Activated B cell treated with CpG ODN at 0.5 μM for 24 hours (primary cell): ENCODE measurements around the gene EYA3. TPM values are rescaled to one million over a fixed set of nuclear protein-coding genes. Genes with fewer than 3 reads are reported as not detected.

Source experiments
- ATAC-seq: fragments of 200-7000 bp; cut with Tn5 transposase; one replicate; pipeline ENCODE4 v1.10.0; 2021; ENCODE audit warnings: low read depth, mild to moderate bottlenecking, moderate library complexity
- CTCF ChIA-PET: fragments of 350-600 bp; sonication (Branson Sonifier 250); formaldehyde crosslinking; loops from one replicate; lab custom pipeline; 2021; ENCODE audit warnings: antibody characterized with exemption; lab: Charles Lee
- POLR2A ChIA-PET: fragments of 350-600 bp; sonication (Branson Sonifier 250); formaldehyde crosslinking; loops from one replicate; lab custom pipeline; 2021; ENCODE audit warnings: antibody characterized with exemption; lab: Charles Lee
- DNase-seq: peaks from one replicate; pipeline ENCODE4 v3.0.0; 2022
- H3K27ac Mint-ChIP-seq: one replicate; pipeline ENCODE4 v1.8.0; 2020; ENCODE audit warnings: mixed read lengths
- H3K27me3 Mint-ChIP-seq: one replicate; pipeline ENCODE4 v1.8.0; 2021; ENCODE audit warnings: mixed read lengths
- H3K36me3 Mint-ChIP-seq: one replicate; pipeline ENCODE4 v1.8.0; 2021; ENCODE audit warnings: low read depth, mixed read lengths
- H3K4me1 Mint-ChIP-seq: one replicate; pipeline ENCODE4 v1.8.0; 2021; ENCODE audit warnings: mixed read lengths
- H3K4me3 Mint-ChIP-seq: one replicate; pipeline ENCODE4 v1.8.0; 2020; ENCODE audit warnings: mild to moderate bottlenecking, mixed read lengths
- H3K9me3 Mint-ChIP-seq: one replicate; pipeline ENCODE4 v1.8.0; 2020; ENCODE audit warnings: mixed read lengths
- CTCF ChIP-seq: fragments of 200-600 bp; IDR thresholded peaks from one replicate; pipeline ENCODE4 v1.8.0; 2022; ENCODE audit warnings: antibody characterized with exemption, mild to moderate bottlenecking
- intact Hi-C: fragments of 100-400 bp; cut with micrococcal nuclease; formaldehyde crosslinking; loops from one replicate; pipeline ENCODE4 v1.15.1; 2024
- total RNA-seq: library from RNA; stranded (reverse); gene quantifications from 2 replicates; pipeline ENCODE4 v1.2.3, GENCODE V29; 2022

The EYA3 gene
- total RNA-seq, 1 donor from 2014 or later: 31.0 TPM

- H3K9me3 Mint-ChIP-seq: no peaks in the 10 kb centered on the region
- no peaks in the 10 kb centered on the region for H3K36me3 Mint-ChIP-seq
- intact Hi-C loops: no loop called here
- H3K27ac Mint-ChIP-seq: no peak overlapping the region
- CTCF ChIA-PET: no interaction called here
- no peak overlapping the region for H3K4me3 Mint-ChIP-seq
- POLR2A ChIA-PET: no interaction called here
- H3K27me3 Mint-ChIP-seq: no peaks in the 10 kb centered on the region
- peaks cover 23% of the 10 kb centered on the region for H3K4me1 Mint-ChIP-seq
- no peak for TF ChIP-seq CTCF
- no peak for DNase-seq
- ATAC-seq: no peak
These were observed 33.8 kb upstream of the EYA3 start for GRCh38 chr1:28122183-28122582.

GRCh38 chr1:28119556-28119955, 31.1 kb upstream of the EYA3 start:
- ATAC-seq (no peak), DNase-seq (no peak)
- Mint-ChIP-seq H3K27me3 (no peaks in the 10 kb centered on the region), H3K4me3 (no peak overlapping the region), H3K36me3 (no peaks in the 10 kb centered on the region), H3K27ac (no peak overlapping the region), H3K4me1 (peaks cover 14% of the 10 kb centered on the region), H3K9me3 (no peaks in the 10 kb centered on the region)
- ChIA-PET POLR2A (interaction anchor here (0.6 to 1.4 kb wide), 3 partner anchors 26 to 517 kb away, joined by 6 to 10 read pairs (median 6); no protein-coding TSS in a partner anchor), CTCF (interaction anchor here (1.1 kb wide), 1 partner anchor 27 kb away, joined by 4 read pairs; no protein-coding TSS in a partner anchor)
- intact Hi-C loops: no loop called here
- no peak for TF ChIP-seq CTCF

- Mint-ChIP-seq H3K27ac (no peak overlapping the region), H3K36me3 (no peaks in the 10 kb centered on the region), H3K27me3 (no peaks in the 10 kb centered on the region), H3K9me3 (no peaks in the 10 kb centered on the region), H3K4me3 (no peak overlapping the region), H3K4me1 (peaks cover 16% of the 10 kb centered on the region)
- intact Hi-C loops: no loop called here
- TF ChIP-seq CTCF: no peak
- DNase-seq: no peak
- ATAC-seq: no peak
- ChIA-PET POLR2A (interaction anchor here (1.4 kb wide), 1 partner anchor 26 kb away, joined by 10 read pairs; no protein-coding TSS in a partner anchor), CTCF (interaction anchor here (1.1 kb wide), 1 partner anchor 26 kb away, joined by 4 read pairs; no protein-coding TSS in a partner anchor)
These were observed 30.4 kb upstream of the EYA3 start for GRCh38 chr1:28118640-28119307.

- ATAC-seq: no peak
- no peak for DNase-seq
- Mint-ChIP-seq H3K27ac (peak overlapping the region; percentile 68), H3K9me3 (no peaks in the 10 kb centered on the region), H3K4me1 (peaks cover 26% of the 10 kb centered on the region), H3K4me3 (no peak overlapping the region), H3K36me3 (no peaks in the 10 kb centered on the region), H3K27me3 (no peaks in the 10 kb centered on the region)
- TF ChIP-seq CTCF: no peak
- intact Hi-C loops: no loop called here
- ChIA-PET POLR2A (interaction anchor here (0.6 to 1.5 kb wide), 3 partner anchors 32 to 391 kb away, joined by 3 to 5 read pairs (median 4); partner anchors contain the start of gene RCC1), CTCF (interaction anchor here (2.0 kb wide), 1 partner anchor 23 kb away, joined by 9 read pairs; no protein-coding TSS in a partner anchor)
These were observed 26.9 kb upstream of the EYA3 start for GRCh38 chr1:28115267-28115666.

- no peaks in the 10 kb centered on the region for H3K27me3 Mint-ChIP-seq
- H3K27ac Mint-ChIP-seq: peak overlapping the region; percentile 68
- no peaks in the 10 kb centered on the region for H3K9me3 Mint-ChIP-seq
- no peak for TF ChIP-seq CTCF
- no peak for ATAC-seq
- intact Hi-C loops: no loop called here
- no peak overlapping the region for H3K4me3 Mint-ChIP-seq
- POLR2A ChIA-PET: interaction anchor here (0.6 to 1.1 kb wide), 3 partner anchors 62 to 391 kb away, joined by 3 to 5 read pairs (median 3); partner anchors contain the start of genes PTAFR and RCC1
- H3K36me3 Mint-ChIP-seq: no peaks in the 10 kb centered on the region
- H3K4me1 Mint-ChIP-seq: peaks cover 27% of the 10 kb centered on the region
- CTCF ChIA-PET: interaction anchor here (0.6 to 2.0 kb wide), 2 partner anchors 18 to 23 kb away, joined by 3 to 9 read pairs; no protein-coding TSS in a partner anchor
- no peak for DNase-seq
These were observed 26.4 kb upstream of the EYA3 start for GRCh38 chr1:28114844-28115243.
